HEK293 (cell line): ENCODE data around the gene ZNF878.

Source experiments
- CTCF ChIA-PET: fragments of 350-600 bp; formaldehyde crosslinking; extraction: SDS; loops from one replicate; lab custom pipeline; 2021; ENCODE audit warnings: antibody characterized with exemption; lab: Yijun Ruan, JAX
- POLR2A ChIA-PET: fragments of 300-600 bp; formaldehyde crosslinking; extraction: SDS; loops from one replicate; lab custom pipeline; 2020; ENCODE audit warnings: antibody characterized with exemption, inconsistent platforms; lab: Yijun Ruan, JAX
- H3K27ac ChIP-seq: fragments of 200-500 bp; sonication (Bioruptor generic); 2 replicates; pipeline ENCODE4 v1.5.1; 2014; ENCODE audit warnings: low read depth, low read length, control low read depth, inconsistent platforms; ENCODE audit errors: extremely low read depth
- H3K36me3 ChIP-seq, 2 experiments: fragments of 200-500 bp in 1 of 2; sonication (Bioruptor generic) in 1 of 2; 1 replicate in 1 of 2; 2 replicates in 1 of 2; pipeline ENCODE4 v1.5.1; 2014 to 2017; ENCODE audit warnings: inconsistent platforms in 2 of 2, low read length in 2 of 2; ENCODE audit not compliant: control insufficient read depth in 2 of 2, insufficient read depth in 1 of 2
- H3K4me1 ChIP-seq: fragments of 200-500 bp; sonication (Bioruptor generic); 2 replicates; pipeline ENCODE4 v1.5.1; 2014; ENCODE audit warnings: mild to moderate bottlenecking, low read length, inconsistent platforms; ENCODE audit not compliant: control insufficient read depth, insufficient read depth
- H3K4me3 ChIP-seq: 2 replicates; pipeline ENCODE4 v1.5.1; 2011; ENCODE audit warnings: low read depth, mild to moderate bottlenecking, control low read depth, low read length, moderate library complexity
- H3K9me3 ChIP-seq: fragments of 200-500 bp; sonication (Bioruptor generic); 2 replicates; pipeline ENCODE4 v1.5.1; 2014; ENCODE audit warnings: low read depth, low read length, inconsistent platforms; ENCODE audit not compliant: control insufficient read depth, insufficient read depth
- FEZF1 ChIP-seq: fragments of 450-650 bp; formaldehyde crosslinking; IDR thresholded peaks from 2 replicates; pipeline ENCODE4 v1.5.1; 2016; ENCODE audit warnings: missing biosample characterization, missing genetic modification characterization
- IKZF3 ChIP-seq: fragments of 450-650 bp; IDR thresholded peaks from 2 replicates; pipeline ENCODE4 v1.5.0; 2018; ENCODE audit warnings: missing biosample characterization, mild to moderate bottlenecking, missing genetic modification characterization, moderate library complexity
- KLF9 ChIP-seq: fragments of 450-650 bp; formaldehyde crosslinking; IDR thresholded peaks from 2 replicates; pipeline ENCODE4 v1.5.1; 2016; ENCODE audit warnings: missing biosample characterization, missing genetic modification characterization, low read depth
- PATZ1 ChIP-seq: fragments of 450-650 bp; formaldehyde crosslinking; IDR thresholded peaks from 2 replicates; pipeline ENCODE4 v1.5.1; 2016; ENCODE audit warnings: missing biosample characterization, missing genetic modification characterization
- SALL2 ChIP-seq: fragments of 450-650 bp; formaldehyde crosslinking; IDR thresholded peaks from 2 replicates; pipeline ENCODE4 v1.5.0; 2017; ENCODE audit warnings: missing biosample characterization, mild to moderate bottlenecking, missing genetic modification characterization, borderline replicate concordance
- TCF7L2 ChIP-seq: IDR thresholded peaks from 2 replicates; pipeline ENCODE4 v1.6.1; 2011; ENCODE audit warnings: low read depth, mild to moderate bottlenecking, inconsistent platforms, low read length, moderate library complexity, borderline replicate concordance
- ZBTB11 ChIP-seq: fragments of 450-650 bp; formaldehyde crosslinking; conservative IDR thresholded peaks from 2 replicates; pipeline ENCODE4 v1.5.1; 2016; ENCODE audit warnings: low read depth, missing biosample characterization, missing genetic modification characterization
- ZBTB17 ChIP-seq: fragments of 450-650 bp; formaldehyde crosslinking; IDR thresholded peaks from 2 replicates; pipeline ENCODE4 v1.5.1; 2016; ENCODE audit warnings: missing biosample characterization, missing genetic modification characterization
- ZBTB8A ChIP-seq: fragments of 450-650 bp; formaldehyde crosslinking; IDR thresholded peaks from 2 replicates; pipeline ENCODE4 v1.5.1; 2016; ENCODE audit warnings: missing biosample characterization, missing genetic modification characterization
- ZFHX2 ChIP-seq: fragments of 450-650 bp; formaldehyde crosslinking; conservative IDR thresholded peaks from 2 replicates; pipeline ENCODE4 v1.5.1; 2016; ENCODE audit warnings: missing biosample characterization, missing genetic modification characterization
- ZNF114 ChIP-seq: fragments of 450-650 bp; formaldehyde crosslinking; IDR thresholded peaks from 2 replicates; pipeline ENCODE4 v1.5.0; 2017; ENCODE audit warnings: missing biosample characterization, missing genetic modification characterization
- ZNF121 ChIP-seq: fragments of 450-650 bp; formaldehyde crosslinking; IDR thresholded peaks from 2 replicates; pipeline ENCODE4 v1.5.1; 2016; ENCODE audit warnings: missing biosample characterization, missing genetic modification characterization
- ZNF133 ChIP-seq: fragments of 450-650 bp; formaldehyde crosslinking; IDR thresholded peaks from 2 replicates; pipeline ENCODE4 v1.5.1; 2016; ENCODE audit warnings: missing biosample characterization, missing genetic modification characterization
- ZNF140 ChIP-seq: fragments of 450-650 bp; formaldehyde crosslinking; IDR thresholded peaks from 2 replicates; pipeline ENCODE4 v1.5.1; 2016; ENCODE audit warnings: missing biosample characterization, missing genetic modification characterization
- ZNF148 ChIP-seq: fragments of 450-650 bp; formaldehyde crosslinking; IDR thresholded peaks from 2 replicates; pipeline ENCODE4 v1.5.0; 2017; ENCODE audit warnings: missing biosample characterization, missing genetic modification characterization, borderline replicate concordance
- ZNF169 ChIP-seq: fragments of 450-650 bp; formaldehyde crosslinking; IDR thresholded peaks from 2 replicates; pipeline ENCODE4 v1.5.1; 2016; ENCODE audit warnings: missing biosample characterization, missing genetic modification characterization
- ZNF214 ChIP-seq: fragments of 450-650 bp; formaldehyde crosslinking; IDR thresholded peaks from 2 replicates; pipeline ENCODE4 v1.5.1; 2017; ENCODE audit warnings: missing biosample characterization, mild to moderate bottlenecking, missing genetic modification characterization, borderline replicate concordance
- ZNF404 ChIP-seq: fragments of 450-650 bp; formaldehyde crosslinking; IDR thresholded peaks from 2 replicates; pipeline ENCODE4 v1.5.1; 2017; ENCODE audit warnings: missing biosample characterization, missing genetic modification characterization
- ZNF510 ChIP-seq: fragments of 450-650 bp; formaldehyde crosslinking; IDR thresholded peaks from 2 replicates; pipeline ENCODE4 v1.5.1; 2018; ENCODE audit warnings: mild to moderate bottlenecking, missing genetic modification characterization, missing biosample characterization; ENCODE audit not compliant: insufficient replicate concordance
- ZNF558 ChIP-seq: fragments of 450-650 bp; formaldehyde crosslinking; IDR thresholded peaks from 2 replicates; pipeline ENCODE4 v1.5.1; 2016; ENCODE audit warnings: missing biosample characterization, missing genetic modification characterization
- ZNF585B ChIP-seq: fragments of 450-650 bp; formaldehyde crosslinking; IDR thresholded peaks from 2 replicates; pipeline ENCODE4 v1.5.1; 2016; ENCODE audit warnings: missing biosample characterization, missing genetic modification characterization
- ZNF596 ChIP-seq: fragments of 450-650 bp; IDR thresholded peaks from 2 replicates; pipeline ENCODE4 v1.5.0; 2018; ENCODE audit warnings: missing biosample characterization, mild to moderate bottlenecking, missing genetic modification characterization, moderate library complexity
- ZNF701 ChIP-seq: fragments of 450-650 bp; formaldehyde crosslinking; IDR thresholded peaks from 2 replicates; pipeline ENCODE4 v1.5.1; 2016; ENCODE audit warnings: missing biosample characterization, missing genetic modification characterization
- ZNF704 ChIP-seq: fragments of 450-650 bp; formaldehyde crosslinking; IDR thresholded peaks from 2 replicates; pipeline ENCODE4 v1.5.1; 2016; ENCODE audit warnings: missing biosample characterization, missing genetic modification characterization
- ZNF830 ChIP-seq: fragments of 450-650 bp; IDR thresholded peaks from 2 replicates; pipeline ENCODE4 v1.5.0; 2018; ENCODE audit warnings: missing biosample characterization, missing genetic modification characterization, low read depth, mild to moderate bottlenecking, moderate library complexity
- ZSCAN16 ChIP-seq: fragments of 450-650 bp; formaldehyde crosslinking; IDR thresholded peaks from 2 replicates; pipeline ENCODE4 v1.5.1; 2016; ENCODE audit warnings: missing biosample characterization, missing genetic modification characterization

The ZNF878 gene

GRCh38 chr19:12064590-12065538, 12.1 kb upstream of the ZNF878 start, which contains the start of gene ZNF844:
ZNF844 (plus strand) TSS chr19:12064731; CDS start chr19:12064874, 143 bp downstream.
- H3K9me3 ChIP-seq, result no peaks in the 10 kb centered on the region
- TF ChIP-seq SALL2, result no peak
- TF ChIP-seq ZNF121, result no peak
- no peak for TF ChIP-seq ZBTB11
- no peak for TF ChIP-seq ZNF510 (tag by site-specific recombination)
- TF ChIP-seq ZBTB17 (tag by site-specific recombination), result no peak
- TF ChIP-seq ZNF114 (tag by site-specific recombination), result no peak
- TF ChIP-seq ZNF704 (tag by site-specific recombination), result no peak
- TF ChIP-seq ZNF140 (tag by site-specific recombination), result no peak
- no peak for TF ChIP-seq ZNF214 (tag by site-specific recombination)
- TF ChIP-seq, all 188 proteins: peak for 0
- no peak within 1 kb of the TSS for H3K27ac ChIP-seq
- ChIA-PET POLR2A (no interaction called here), CTCF (no interaction called here)
- no peaks in the 10 kb centered on the region for H3K36me3 ChIP-seq
- H3K4me3 ChIP-seq, result peak within 1 kb of the TSS; percentile 42
- no peaks in the 10 kb centered on the region for H3K4me1 ChIP-seq

DNA sequence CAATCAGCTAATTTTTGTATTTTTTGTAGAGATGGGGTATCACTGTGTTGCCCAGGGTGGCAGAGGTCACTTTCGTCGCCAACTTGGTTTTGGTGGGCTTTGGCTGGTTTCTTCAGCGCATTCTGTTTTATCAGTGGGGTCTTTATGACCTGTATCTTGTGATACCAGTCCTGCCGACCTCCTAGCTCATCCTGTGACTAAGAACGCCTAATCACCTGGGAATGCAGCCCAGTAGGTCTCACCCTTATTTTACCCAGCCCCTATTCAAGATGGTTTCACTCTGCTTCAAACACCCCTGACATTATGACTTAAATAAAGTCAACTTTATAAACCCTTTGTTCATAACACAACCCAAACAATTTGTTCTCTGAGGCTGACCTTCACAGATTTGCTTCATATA, 3.0 kb upstream of the ZNF878 start:
- Histone ChIP-seq H3K36me3 (no peaks in the 10 kb centered on the region), H3K9me3 (no peaks in the 10 kb centered on the region), H3K27ac (no peak overlapping the region), H3K4me3 (no peak overlapping the region), H3K4me1 (no peaks in the 10 kb centered on the region)
- CTCF ChIA-PET, result interaction anchor here (0.6 kb wide), 1 partner anchor 477 kb away, joined by 3 read pairs; no protein-coding TSS in a partner anchor
- POLR2A ChIA-PET, result no interaction called here
- TF ChIP-seq ZNF148, result no peak
- no peak for TF ChIP-seq ZNF558 (tag by site-specific recombination)
- TF ChIP-seq ZNF585B (tag by site-specific recombination), result no peak
- TF ChIP-seq ZNF701 (tag by site-specific recombination), result no peak
- no peak for TF ChIP-seq IKZF3
- TF ChIP-seq ZFHX2 (tag by site-specific recombination), result no peak
- TF ChIP-seq ZNF133 (tag by site-specific recombination), result no peak
- TF ChIP-seq KLF9, result no peak
- TF ChIP-seq FEZF1 (tag by site-specific recombination), result no peak
- TF ChIP-seq PATZ1 (tag by site-specific recombination), result no peak
- TF ChIP-seq ZBTB8A (tag by site-specific recombination), result no peak
- TF ChIP-seq ZSCAN16 (tag by site-specific recombination), result no peak
- TF ChIP-seq TCF7L2, result no peak
- no peak for TF ChIP-seq ZNF596 (tag by site-specific recombination)
- no peak for TF ChIP-seq ZNF830 (tag by site-specific recombination)
- TF ChIP-seq ZNF404, result no peak
- no peak for TF ChIP-seq ZNF169 (tag by site-specific recombination)
